Measurements from ENCODE around the gene KCND3.

Gene KCND3

GRCh38 chr1:111965781-111966443 lies 23.6 kb downstream of the KCND3 start:
- Histone ChIP-seq H3K27ac (no peak overlapping the region), H3K36me3 (no peaks in the 10 kb centered on the region), H3K27me3 (peaks cover 54% of the 10 kb centered on the region), H3K4me1 (ENCODE audit: control insufficient read depth in 1 of 2, insufficient read depth in 1 of 2, low read depth in 1 of 2, low read length in 1 of 2) (no peaks in the 10 kb centered on the region), H3K4me3 (ENCODE audit: low read depth in 1 of 2, low read length in 1 of 2) (no peak overlapping the region), H3K9me3 (no peaks in the 10 kb centered on the region)
- TF ChIP-seq, protein P1, sequence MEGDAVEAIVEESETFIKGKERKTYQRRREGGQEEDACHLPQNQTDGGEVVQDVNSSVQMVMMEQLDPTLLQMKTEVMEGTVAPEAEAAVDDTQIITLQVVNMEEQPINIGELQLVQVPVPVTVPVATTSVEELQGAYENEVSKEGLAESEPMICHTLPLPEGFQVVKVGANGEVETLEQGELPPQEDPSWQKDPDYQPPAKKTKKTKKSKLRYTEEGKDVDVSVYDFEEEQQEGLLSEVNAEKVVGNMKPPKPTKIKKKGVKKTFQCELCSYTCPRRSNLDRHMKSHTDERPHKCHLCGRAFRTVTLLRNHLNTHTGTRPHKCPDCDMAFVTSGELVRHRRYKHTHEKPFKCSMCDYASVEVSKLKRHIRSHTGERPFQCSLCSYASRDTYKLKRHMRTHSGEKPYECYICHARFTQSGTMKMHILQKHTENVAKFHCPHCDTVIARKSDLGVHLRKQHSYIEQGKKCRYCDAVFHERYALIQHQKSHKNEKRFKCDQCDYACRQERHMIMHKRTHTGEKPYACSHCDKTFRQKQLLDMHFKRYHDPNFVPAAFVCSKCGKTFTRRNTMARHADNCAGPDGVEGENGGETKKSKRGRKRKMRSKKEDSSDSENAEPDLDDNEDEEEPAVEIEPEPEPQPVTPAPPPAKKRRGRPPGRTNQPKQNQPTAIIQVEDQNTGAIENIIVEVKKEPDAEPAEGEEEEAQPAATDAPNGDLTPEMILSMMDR (IDR thresholded peaks at IDR 0.05): no peak

DNA sequence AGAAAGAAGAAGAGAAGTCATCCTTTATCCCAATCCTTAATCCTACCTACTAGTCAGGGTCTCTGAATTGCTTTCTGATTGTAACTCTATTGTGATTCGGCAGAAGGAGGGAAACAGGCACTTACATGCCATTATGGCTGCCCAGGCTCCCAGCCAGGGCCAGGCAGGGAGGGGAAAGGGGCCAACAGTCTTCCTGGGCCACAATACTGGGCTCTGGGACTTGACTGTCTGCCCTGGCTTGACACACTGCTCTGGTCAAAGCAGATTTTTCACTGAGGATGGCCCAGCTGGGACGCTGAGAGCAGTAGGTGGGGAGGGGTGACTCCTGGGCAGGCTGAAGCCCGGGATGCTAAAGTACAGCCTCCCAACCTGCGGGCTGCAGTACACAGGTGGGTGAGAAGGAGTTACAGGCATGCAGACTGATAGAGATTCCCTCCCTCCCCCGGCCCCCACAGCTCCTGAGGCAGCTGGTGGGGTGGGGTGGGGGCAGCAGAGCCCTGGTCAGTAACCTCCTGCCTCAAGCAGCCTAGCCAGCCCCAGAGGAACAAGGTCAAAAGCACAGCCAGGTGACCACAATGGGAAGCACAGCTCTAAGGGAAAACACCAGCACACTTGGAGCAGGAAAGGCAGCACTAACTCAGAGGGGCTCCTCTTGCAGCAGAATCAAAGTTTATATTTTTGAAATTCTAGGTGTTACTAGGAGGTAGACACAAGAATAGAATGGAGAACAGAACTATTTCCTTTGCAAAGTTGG lies 25.3 kb downstream of the KCND3 start:
- Histone ChIP-seq H3K4me1 (ENCODE audit: control insufficient read depth in 1 of 2, insufficient read depth in 1 of 2, low read depth in 1 of 2, low read length in 1 of 2) (no peaks in the 10 kb centered on the region), H3K36me3 (no peaks in the 10 kb centered on the region), H3K9me3 (no peaks in the 10 kb centered on the region), H3K27ac (no peak overlapping the region), H3K4me3 (ENCODE audit: low read depth in 1 of 2, low read length in 1 of 2) (no peak overlapping the region), H3K27me3 (peaks cover 54% of the 10 kb centered on the region)
- TF ChIP-seq, protein P1 (IDR thresholded peaks at IDR 0.05): no peak

DNA sequence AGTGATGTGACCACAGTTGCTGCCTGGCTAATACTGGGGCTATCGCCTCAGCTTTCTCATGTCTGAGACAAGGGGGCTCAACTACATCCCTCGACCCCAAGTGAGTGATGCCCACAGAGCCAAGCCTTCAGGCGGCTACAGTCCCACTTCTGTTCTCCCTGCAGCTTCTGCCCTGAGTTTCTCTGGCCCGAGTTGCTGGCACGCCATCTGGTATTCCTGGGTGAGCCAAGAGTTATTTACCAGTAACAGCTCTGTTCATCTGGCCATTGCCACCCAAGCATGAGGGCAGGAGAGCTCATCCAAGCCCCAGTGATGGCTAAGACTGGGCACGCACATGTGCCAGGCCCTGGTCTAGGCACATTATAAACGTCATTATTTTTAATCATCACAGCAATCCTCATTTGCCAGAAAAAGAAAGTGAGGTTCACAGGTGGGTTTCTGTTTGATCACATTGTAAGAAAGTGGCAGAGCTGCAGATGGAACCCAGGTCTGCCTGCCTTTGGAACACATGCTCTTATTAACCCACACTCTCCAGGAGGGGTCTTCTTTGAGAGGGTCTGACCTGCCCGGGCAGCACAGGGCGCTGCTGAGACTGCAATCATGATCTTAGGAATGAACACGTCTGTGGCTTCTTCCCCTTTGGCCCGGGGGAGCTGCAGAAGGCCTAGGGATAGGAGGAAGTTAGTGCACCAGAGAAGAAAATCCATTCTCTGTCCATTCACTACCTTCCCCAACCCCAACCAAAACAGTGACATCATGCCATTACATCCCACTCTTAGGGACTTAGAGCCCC lies 27.5 kb downstream of the KCND3 start:
- Histone ChIP-seq H3K27ac (no peak overlapping the region), H3K36me3 (no peaks in the 10 kb centered on the region), H3K4me3 (ENCODE audit: low read depth in 1 of 2, low read length in 1 of 2) (no peak overlapping the region), H3K9me3 (no peaks in the 10 kb centered on the region), H3K4me1 (ENCODE audit: control insufficient read depth in 1 of 2, insufficient read depth in 1 of 2, low read depth in 1 of 2, low read length in 1 of 2) (no peaks in the 10 kb centered on the region), H3K27me3 (peaks cover 48% of the 10 kb centered on the region)
- TF ChIP-seq, protein P1 (IDR thresholded peaks at IDR 0.05): no peak

DNA sequence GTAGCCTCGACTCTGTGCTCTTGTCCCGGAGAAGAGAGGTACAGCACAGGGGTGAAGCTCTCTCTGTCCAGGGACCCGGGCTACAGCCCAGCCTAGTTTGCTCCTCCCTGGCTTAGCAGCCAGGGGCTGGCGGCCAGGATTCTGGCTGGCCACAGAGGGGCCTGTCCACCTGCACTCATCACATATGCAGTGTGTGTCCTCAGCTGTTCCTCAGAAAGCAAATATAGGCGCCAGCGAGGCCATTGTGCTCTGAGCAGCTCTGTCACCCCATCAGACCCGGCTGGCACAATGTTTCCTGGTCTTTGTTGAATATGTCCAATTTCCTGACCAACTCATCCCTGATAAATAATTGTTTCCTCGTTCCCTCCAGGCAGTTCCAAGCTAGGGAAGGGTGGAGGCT lies 28.5 kb downstream of the KCND3 start:
- Histone ChIP-seq H3K4me3 (ENCODE audit: low read depth in 1 of 2, low read length in 1 of 2) (no peak overlapping the region), H3K4me1 (ENCODE audit: control insufficient read depth in 1 of 2, insufficient read depth in 1 of 2, low read depth in 1 of 2, low read length in 1 of 2) (no peaks in the 10 kb centered on the region), H3K27ac (no peak overlapping the region), H3K27me3 (peaks cover 48% of the 10 kb centered on the region), H3K36me3 (no peaks in the 10 kb centered on the region), H3K9me3 (no peaks in the 10 kb centered on the region)
- TF ChIP-seq, protein P1 (IDR thresholded peaks at IDR 0.05): no peak

DNA sequence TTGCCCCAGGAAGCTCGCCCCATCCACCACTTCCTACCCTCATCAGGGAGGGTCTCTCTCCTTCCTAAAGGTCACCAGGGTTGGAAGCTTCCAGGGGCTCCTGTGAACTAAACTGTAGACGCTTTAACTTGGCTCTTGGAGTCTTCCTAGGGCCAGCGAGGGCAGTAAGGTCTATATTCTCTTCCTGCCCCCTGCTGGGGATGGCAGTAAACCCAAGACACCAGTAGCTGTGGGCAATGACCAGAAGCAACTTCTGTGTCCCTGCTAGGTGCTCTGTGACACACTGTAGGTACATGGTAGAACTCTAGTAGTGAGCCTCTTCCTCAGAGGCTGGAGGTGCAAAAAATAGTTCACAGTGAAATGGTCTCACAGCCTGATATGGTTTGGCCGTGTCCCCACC lies 30.0 kb downstream of the KCND3 start:
- no peaks in the 10 kb centered on the region for H3K4me1 ChIP-seq (ENCODE audit: control insufficient read depth in 1 of 2, insufficient read depth in 1 of 2, low read depth in 1 of 2, low read length in 1 of 2)

More for the DNA sequence above, 30.0 kb downstream of the KCND3 start:
- H3K27ac ChIP-seq: no peak overlapping the region
- H3K4me3 ChIP-seq (ENCODE audit: low read depth in 1 of 2, low read length in 1 of 2): no peak overlapping the region
- TF ChIP-seq, protein P1 (IDR thresholded peaks at IDR 0.05): no peak
- H3K9me3 ChIP-seq: no peaks in the 10 kb centered on the region
- H3K27me3 ChIP-seq: peaks cover 38% of the 10 kb centered on the region
- H3K36me3 ChIP-seq: no peaks in the 10 kb centered on the region

Measured in neutrophil (primary cell).